ENCODE results near the gene MYH9.

MYH9 gene

DNA sequence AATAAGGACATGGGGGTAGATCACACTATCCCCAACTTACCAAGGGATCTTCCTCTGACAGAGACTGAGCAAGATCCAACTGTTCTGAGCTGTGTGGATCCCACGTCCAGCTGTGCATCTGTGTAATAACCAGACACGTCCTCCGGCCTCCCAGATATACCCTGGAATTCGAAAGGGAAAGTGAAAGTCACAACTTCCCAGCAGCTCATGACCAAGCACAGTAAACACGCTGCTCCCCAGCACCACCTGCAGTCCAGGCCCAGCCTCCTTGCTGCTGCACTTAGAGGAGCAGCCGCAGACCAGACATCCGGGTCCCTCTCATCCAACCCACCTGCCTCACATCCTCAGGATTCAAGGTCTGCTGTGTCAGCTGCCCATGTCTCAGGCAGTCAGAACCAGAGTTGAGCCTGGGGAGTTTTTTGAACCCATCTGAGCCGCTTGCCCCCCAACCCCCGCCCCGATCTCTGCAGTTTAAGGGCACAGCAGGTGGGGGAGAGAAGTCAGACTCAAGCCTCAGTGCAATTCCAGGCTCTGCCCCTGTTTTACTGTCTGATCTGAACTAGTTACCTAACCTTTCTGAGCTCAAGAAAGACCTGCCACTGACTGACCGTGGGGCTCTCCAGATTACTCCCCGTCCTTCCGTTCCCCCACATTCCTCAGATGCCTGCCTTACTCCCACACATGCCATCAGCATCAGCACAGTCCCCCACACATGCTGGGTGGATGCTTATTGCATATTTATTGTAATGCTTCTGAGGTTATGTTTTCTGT, 148.2 kb downstream of the MYH9 start, which contains the start of gene APOL2:
Gene APOL2 (minus strand): TSS at position 127 of the 771 bp plus-strand sequence. CDS start 6,365 bp downstream, outside the sequence.
- peak; percentile 93 for DNase-seq

DNA sequence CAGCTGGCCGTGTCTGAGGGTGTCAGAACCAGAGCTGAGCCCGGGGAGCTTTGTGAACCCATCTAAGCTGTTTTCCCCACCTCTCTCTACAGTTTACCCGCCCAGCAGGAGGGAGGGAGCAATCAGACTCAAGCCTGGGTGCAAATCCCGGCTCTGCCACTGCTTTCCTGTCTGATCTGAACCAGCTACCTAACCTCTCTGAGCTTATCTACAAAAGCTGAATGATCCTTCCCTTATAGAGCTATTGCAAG, 148.7 kb downstream of the MYH9 start:
- no peak for DNase-seq

DNA sequence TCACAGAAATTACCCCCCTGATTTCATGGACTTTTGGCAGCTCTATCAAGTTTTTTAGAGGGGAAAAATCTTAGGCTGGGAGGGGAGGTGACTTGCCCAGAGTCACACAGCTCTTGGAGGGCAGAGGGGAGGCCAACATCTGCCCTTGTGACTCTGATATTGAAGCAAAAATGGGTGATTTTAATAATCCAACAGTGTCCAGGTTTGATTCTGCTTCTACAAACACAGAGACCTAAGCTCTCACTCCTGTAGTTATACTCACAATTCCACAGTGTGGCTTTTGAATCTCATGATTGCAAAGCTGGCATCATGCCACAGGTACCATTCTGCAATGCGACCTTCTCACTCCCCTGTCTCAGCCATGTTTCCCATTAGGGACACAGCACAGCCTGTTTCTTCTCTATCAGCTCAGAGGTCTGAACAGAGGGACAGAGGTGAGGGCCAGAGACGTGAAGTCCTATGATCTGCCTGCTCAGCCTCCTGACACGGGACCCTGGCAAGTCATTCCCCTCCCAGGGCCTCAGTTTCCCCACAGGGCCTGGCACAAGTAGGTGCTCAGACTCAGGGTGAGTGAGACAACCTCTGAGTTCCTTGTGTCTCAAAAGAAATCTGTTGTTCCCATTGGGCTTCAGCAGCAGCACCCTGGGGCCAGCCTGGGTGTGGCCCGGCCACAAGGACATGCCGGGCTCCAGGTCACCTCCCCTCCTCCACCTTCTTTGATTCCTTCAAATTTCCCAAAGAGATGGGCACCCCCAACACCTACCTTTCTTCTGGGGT, 149.2 kb downstream of the MYH9 start:
- peak; percentile 50 for DNase-seq

DNA sequence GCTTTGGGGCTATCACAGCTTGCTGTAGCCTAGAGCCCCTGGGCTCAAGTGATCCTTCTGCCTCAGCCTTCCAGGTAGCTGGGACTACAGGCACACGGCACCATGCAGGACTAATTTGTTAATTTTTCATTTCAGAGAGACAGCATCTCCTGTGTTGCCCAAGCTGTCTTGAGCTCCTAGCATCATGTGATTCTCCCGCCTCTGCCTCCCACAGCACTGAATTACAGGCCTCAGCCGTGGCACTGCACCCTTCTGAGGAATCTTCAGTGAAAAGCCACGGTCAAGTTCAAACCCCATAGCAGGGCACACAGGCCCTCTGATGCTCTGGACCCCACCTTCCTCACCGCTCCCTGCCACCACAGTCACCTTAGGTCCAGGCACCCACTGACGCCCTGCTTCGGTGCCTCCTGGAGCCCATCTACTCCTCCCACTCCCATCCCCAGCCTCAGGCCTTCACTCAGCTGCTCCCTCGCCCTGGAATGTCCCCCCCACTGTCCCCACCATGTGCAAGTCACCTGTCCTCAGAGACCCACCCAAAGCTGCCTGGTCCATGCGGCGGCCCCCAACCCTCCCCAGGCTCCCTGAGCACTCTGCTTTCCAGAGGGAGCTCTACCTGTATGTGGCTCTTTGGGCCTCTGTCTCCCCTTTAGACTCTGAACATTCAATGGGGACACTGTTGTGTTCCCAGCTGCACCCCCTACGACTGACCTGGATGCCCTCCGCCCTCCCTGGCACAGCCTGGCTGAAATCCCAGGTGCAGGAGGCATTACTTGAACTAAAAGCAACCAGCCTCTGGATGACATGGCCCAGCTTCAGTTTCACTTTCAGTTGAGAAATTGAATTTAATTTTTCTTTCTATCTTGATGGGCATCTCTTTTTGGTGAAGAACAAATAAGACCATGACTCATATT, 150.1 kb downstream of the MYH9 start:
- peak; percentile 43 for DNase-seq

DNA sequence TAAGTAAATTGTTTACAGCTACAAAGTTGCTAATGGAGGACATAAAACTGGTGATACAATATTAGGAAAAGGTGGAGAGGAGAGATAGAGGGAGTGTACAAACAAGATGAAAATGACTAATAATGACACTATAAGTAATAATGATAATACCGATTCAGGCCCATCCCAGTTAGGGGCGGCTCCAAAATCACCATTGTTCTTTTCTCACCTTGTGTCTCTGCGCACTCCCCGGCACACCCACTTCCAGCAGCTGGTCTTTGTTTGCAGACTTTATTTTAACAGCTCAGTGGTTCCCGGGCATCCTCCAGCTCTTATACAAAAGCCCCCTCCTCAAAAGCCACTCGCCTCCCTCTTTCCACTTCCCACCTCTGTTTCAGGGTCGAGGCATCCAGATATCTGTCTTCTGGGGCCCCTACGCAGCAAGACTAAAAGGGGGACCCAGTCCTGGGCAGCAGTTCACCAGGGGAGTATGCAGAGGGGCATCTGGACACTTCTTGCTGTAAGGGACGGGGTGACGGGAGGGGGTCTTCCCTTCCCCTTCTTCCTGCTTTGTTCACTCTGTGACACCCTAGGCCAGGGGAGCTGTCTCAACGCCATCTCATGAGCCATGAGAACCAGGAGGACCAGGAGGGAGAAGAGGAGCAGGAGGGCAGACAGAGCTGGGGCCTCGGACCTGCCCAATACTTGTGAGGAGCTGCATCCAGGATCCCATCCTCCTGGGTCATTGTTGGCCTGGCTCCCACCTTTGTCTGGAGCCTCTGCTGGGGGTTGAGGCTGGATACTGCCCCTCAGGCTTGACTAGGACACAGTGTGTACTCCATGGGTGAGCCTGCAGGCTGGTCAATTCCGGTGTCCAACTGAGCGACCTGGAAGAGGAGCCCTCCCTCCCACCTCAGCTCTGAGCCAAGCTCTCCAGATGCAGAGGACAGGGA, 151.1 kb downstream of the MYH9 start:
- no peak for DNase-seq

DNA sequence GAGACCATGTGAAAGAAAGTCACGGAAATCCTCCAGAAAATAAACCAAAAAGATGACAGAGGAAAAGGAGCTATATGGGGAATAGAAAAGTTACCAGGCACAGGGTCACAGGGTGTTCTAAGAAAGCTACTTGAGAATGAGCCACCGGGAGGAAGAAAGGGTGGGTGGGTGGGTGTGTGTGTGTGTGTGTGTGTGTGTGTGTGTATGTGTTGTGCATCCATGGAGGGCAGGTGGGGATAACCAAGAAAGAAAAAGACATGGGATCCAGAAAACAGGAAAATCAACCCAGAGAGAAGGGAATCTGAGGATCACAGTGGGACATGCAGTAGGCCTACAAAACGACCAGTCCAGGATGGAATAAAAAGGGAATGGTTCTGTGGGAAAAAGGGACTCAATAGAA, 152.2 kb downstream of the MYH9 start:
- DNase-seq = no peak

DNA sequence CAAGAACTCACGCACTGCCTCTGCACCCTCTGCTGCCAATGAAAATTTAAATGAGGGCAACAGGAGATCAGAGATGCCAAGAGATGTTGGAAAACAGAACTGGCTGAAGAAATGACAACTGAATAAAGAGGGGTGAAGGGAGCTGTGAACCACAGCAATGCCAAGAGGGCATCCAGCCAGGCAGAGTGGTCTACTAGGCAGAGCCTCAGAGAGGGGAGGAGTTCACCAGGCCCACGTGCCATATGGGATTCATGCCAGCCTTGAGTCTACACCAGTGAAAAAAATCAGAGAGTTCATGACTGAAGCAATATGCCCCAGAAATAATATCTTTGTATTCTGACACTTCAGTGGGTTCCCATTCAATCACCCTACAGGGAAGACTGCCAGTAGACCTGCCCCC, 152.8 kb downstream of the MYH9 start:
- no peak for DNase-seq

DNA sequence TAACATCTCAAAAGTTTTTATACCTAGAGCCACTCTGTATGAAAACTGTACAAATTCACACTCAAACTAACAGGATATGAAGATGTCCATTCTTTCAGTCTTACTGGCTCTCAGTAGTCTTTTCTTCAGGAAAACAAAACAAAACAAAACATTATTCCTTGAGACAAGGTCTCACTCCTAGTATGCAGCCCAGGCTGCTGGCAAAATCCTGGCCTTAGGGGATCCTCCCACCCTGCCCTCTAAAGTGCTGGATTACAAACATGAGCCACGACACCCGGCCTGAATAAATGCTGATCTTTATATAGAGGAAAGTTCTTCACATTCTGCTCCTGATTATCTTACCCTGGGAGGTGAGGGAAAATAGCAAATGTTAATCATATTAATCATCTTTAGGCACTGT, 153.6 kb downstream of the MYH9 start:
- DNase-seq = no peak

DNA sequence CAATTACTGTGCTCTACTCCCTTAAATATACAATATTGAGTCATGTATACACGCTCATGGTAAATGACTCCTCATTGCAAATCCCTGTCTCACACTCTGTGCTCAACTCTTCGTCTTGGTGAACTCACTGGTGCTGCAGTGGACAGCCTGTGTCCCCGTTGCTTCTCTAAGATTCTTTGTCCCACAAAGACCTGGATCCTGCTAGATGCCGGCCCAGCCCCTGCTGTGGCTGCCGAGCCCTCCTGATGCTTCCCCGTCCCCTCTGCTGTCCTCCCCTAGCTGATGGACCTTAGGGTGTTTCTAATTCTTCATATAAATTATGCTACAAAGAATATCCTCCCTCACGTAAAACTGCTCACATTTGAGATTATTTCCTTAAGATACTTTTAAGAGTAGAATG, 154.0 kb downstream of the MYH9 start:
- DNase-seq = no peak

DNA sequence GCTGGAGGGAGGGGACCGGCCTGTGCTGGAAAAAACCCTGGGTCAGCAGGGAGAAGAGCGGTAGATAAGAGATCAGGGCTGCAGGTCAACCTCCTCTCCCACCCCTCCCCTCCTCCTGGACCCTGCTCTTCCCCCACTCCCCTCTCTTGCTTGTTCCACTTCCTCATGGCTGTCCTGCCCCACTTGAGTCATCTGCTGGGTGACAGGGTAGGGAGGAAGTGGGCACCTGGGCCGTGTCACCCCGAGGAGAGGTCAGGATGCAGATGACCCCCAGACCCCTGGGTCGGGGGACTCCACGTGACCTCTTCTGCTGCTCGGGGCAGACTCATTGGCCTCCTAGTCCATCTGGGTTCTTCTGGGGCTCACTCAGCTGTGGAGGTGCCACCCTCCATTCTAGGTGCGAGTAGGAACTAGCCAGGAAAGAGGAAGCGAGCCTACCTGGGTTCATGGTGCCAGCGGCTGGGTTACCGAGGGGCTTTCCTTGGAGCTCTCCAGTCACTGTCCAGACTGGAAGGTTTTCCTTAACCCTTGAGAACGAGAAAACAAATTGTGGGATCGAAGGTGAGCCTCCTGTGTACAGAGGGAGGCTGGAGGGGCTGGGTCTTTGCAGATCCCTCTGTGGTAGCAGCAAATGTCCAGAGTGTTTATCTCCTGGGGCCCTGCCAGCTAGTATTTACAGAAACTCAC, 154.9 kb downstream of the MYH9 start:
- no peak for DNase-seq
